ENCODE measurements around the gene TIMP2. TPM values are rescaled to one million over a fixed set of nuclear protein-coding genes. Genes with fewer than 3 reads are reported as not detected.
A peak's percentile ranks its signal among the peaks of the same experiment; 100 is the strongest.

The TIMP2 gene
- total and polyA plus RNA-seq, 2 of the 4 experiments (the other 2 are of a cell fraction), result 43.9 to 416 TPM

GRCh38 chr17:78862073-78863023 is 62.8 kb downstream of the TIMP2 start (continued):
- TF ChIP-seq, protein P1, sequence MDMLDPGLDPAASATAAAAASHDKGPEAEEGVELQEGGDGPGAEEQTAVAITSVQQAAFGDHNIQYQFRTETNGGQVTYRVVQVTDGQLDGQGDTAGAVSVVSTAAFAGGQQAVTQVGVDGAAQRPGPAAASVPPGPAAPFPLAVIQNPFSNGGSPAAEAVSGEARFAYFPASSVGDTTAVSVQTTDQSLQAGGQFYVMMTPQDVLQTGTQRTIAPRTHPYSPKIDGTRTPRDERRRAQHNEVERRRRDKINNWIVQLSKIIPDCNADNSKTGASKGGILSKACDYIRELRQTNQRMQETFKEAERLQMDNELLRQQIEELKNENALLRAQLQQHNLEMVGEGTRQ (IDR thresholded peaks at IDR 0.05; ENCODE audit: low read depth, low read length), result peak; percentile 89
- TF ChIP-seq NFE2L2 (IDR thresholded peaks at IDR 0.05; ENCODE audit: low read depth, low read length) (no peak), FOS (IDR thresholded peaks at IDR 0.05; ENCODE audit: low read depth, low read length) (peak; percentile 88)
